Measurements from ENCODE around the gene MACROD2. TPM values are rescaled to one million over a fixed set of nuclear protein-coding genes. Genes with fewer than 3 reads are reported as not detected.

Gene MACROD2
- total and polyA plus RNA-seq, 2 of the 4 experiments (the other 2 are of a cell fraction), result not detected

DNA sequence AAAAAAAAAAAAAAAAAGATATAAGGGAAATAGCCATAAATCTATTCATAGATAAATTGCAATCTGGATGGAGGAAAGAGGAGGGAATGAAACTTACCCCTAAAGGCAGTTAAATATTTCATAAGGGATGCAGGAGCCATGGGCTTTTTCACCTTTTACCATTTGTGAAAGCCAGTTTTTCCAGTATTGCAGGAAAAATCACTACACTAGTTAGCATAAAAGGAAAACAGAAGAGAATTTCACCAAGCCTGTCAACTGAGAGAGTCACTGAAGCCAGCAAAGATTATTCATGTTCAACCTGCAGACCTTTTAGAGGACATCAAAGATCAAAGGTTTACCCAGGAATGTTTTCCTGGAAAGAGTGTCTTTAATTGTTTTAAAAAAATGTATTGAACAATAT, 1608.2 kb downstream of the MACROD2 start:
- Histone ChIP-seq H2BK15ac (ENCODE audit: low read depth, low read length) (no peak overlapping the region), H3K4me1 (ENCODE audit: control insufficient read depth, insufficient read depth, low read length) (no peaks in the 10 kb centered on the region), H3K79me1 (ENCODE audit: low read depth in 1 of 2, low read length in 2 of 2) (no peaks in the 10 kb centered on the region), H4K20me1 (ENCODE audit: insufficient read depth, low read length) (no peaks in the 10 kb centered on the region), H3K4ac (ENCODE audit: low read depth, low read length) (no peak overlapping the region), H4K8ac (ENCODE audit: low read depth in 2 of 2, low read length in 2 of 2) (no peak overlapping the region), H3K27ac (ENCODE audit: insufficient read depth, low read length) (no peak overlapping the region), H3K9me3 (ENCODE audit: control insufficient read depth, insufficient read depth, low read length) (peaks cover 2% of the 10 kb centered on the region; the same call in 1 of the 2 replicates), H3K18ac (ENCODE audit: low read depth, low read length) (no peak overlapping the region), H3K4me2 (ENCODE audit: low read depth, low read length) (no peak overlapping the region), H2AK9ac (replicated peaks; ENCODE audit: low read depth, low read length, poor library complexity) (no peak overlapping the region), H4K5ac (ENCODE audit: low read depth, low read length) (no peak overlapping the region), H2AFZ (replicated peaks; ENCODE audit: low read length, poor library complexity) (no peak overlapping the region), H2BK20ac (ENCODE audit: low read depth, low read length) (no peak overlapping the region), H3K4me3 (ENCODE audit: insufficient read depth, low read depth, low read length) (no peak overlapping the region), H4K91ac (ENCODE audit: insufficient read depth, low read depth, low read length) (no peak overlapping the region), H2AK5ac (ENCODE audit: low read depth, low read length) (no peak overlapping the region), H3K9me1 (ENCODE audit: insufficient read depth, low read length) (no peaks in the 10 kb centered on the region), H2BK5ac (ENCODE audit: low read depth, low read length, poor library complexity, severe bottlenecking) (no peak overlapping the region), H3K14ac (replicated peaks; ENCODE audit: low read depth, low read length) (no peak overlapping the region), H3K36me3 (ENCODE audit: control insufficient read depth, insufficient read depth, low read length) (no peaks in the 10 kb centered on the region), H3K23ac (ENCODE audit: low read depth, low read length) (no peak overlapping the region), H3K9ac (ENCODE audit: low read depth, low read length) (no peak overlapping the region), H3K27me3 (ENCODE audit: control insufficient read depth, insufficient read depth, low read length) (no peaks in the 10 kb centered on the region), H2BK120ac (ENCODE audit: low read depth, low read length) (no peak overlapping the region), H3K56ac (ENCODE audit: extremely low read depth, insufficient read depth, low read length) (no peak overlapping the region)
- TF ChIP-seq MXI1 (IDR thresholded peaks at IDR 0.05; ENCODE audit: borderline replicate concordance, low read depth, low read length), result no peak
- dilution Hi-C loops (cut with HindIII; ENCODE audit: low sequenced_read_pairs, unreplicated experiment) (no loop called here), in situ Hi-C loops (cut with MboI; ENCODE audit: low sequenced_read_pairs) (no loop called here), intact Hi-C loops (cut with micrococcal nuclease) (no loop called here)
- no peak for ATAC-seq (ENCODE audit: low read depth)
- DNase-seq, result no peak
- ChIA-PET POLR2A (ENCODE audit: unreplicated experiment) (no interaction called here), CTCF (no interaction called here)
- BruUV-seq (replicated peaks), result no TSS peak

Data from IMR-90 (cell line).